Measurements from ENCODE around the gene ADCY5.

DNA sequence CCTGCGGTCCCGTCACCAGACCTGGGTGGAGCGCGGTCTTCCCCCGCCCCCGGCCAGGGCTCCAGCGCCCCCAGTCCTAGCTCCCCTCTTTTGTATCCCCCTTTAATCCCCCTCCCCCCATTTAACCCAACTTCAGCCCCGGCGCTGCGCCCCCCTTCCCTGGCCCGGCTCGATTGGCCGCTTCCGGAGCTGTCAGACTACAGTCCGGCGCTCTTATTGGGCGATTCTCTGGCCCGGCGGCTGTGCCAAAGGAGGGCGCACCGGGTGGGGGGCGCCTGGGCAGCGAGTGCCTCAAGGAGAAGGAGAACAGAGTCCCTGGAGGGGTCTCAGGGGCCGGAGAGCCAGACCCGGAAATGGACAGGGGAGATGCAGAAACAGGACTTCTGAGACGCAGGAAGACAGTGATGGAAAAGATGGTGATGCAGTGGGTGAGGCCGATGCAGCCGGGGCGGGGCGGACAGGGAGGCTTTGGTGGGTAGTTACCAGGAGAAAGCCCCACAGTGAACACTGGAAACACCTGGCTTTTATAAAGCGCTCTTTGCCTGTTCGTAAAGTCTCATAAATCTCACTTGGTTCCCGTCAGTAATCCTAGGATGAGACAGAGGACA, 1.2 kb upstream of the ADCY5 start:
- no peak for TF ChIP-seq POLR2A (IDR thresholded peaks at IDR 0.05; ENCODE audit: low read depth, low read length)
- no peak for TF ChIP-seq TAF1 (IDR thresholded peaks at IDR 0.05; ENCODE audit: borderline replicate concordance, low read depth, low read length)

All from GM12892 (cell line).